SK-N-SH treated with all-trans-retinoic acid at 6 μM for 48 hours (cell line): Measurements from ENCODE around the gene FAM171A1.

Source experiments
- ATAC-seq: fragments of 200-7000 bp; cut with Tn5 transposase; 3 replicates; pipeline ENCODE4 v1.9.1; 2020; ENCODE audit warnings: mild to moderate bottlenecking, moderate library complexity
- ARNTL ChIP-seq: fragments of 450-650 bp; formaldehyde crosslinking; IDR thresholded peaks from 2 replicates; pipeline ENCODE4 v1.5.0; 2020; ENCODE audit warnings: low read depth, mild to moderate bottlenecking, moderate library complexity, borderline replicate concordance
- BACH2 ChIP-seq: fragments of 250-450 bp; sonication (Bioruptor Pico); IDR thresholded peaks from 2 replicates; pipeline ENCODE4 v1.9.0; 2021; ENCODE audit warnings: mild to moderate bottlenecking, borderline replicate concordance
- CSDC2 ChIP-seq: fragments of 250-450 bp; sonication (Bioruptor Pico); IDR thresholded peaks from 2 replicates; pipeline ENCODE4 v1.5.0; 2020; ENCODE audit warnings: mild to moderate bottlenecking, moderate library complexity
- CSRNP3 ChIP-seq: fragments of 250-450 bp; sonication (Bioruptor Pico); IDR thresholded peaks from 2 replicates; pipeline ENCODE4 v1.5.1; 2021; ENCODE audit warnings: mild to moderate bottlenecking, moderate library complexity
- ESRRG ChIP-seq: fragments of 250-450 bp; sonication (Bioruptor Pico); IDR thresholded peaks from 2 replicates; pipeline ENCODE4 v1.6.1; 2021; ENCODE audit warnings: mild to moderate bottlenecking
- GLIS3 ChIP-seq: fragments of 250-450 bp; sonication (Bioruptor Pico); IDR thresholded peaks from 2 replicates; pipeline ENCODE4 v1.5.0; 2020; ENCODE audit warnings: mild to moderate bottlenecking, moderate library complexity
- ISL1 ChIP-seq: fragments of 250-450 bp; sonication (Bioruptor Pico); IDR thresholded peaks from 2 replicates; pipeline ENCODE4 v2.1.2; 2022; ENCODE audit warnings: mild to moderate bottlenecking, moderate library complexity
- OSR1 ChIP-seq: fragments of 250-450 bp; sonication (Bioruptor Pico); IDR thresholded peaks from 2 replicates; pipeline ENCODE4 v1.8.0; 2022; ENCODE audit warnings: moderate library complexity, mild to moderate bottlenecking, inconsistent platforms
- PPARA ChIP-seq: fragments of 250-450 bp; sonication (Bioruptor Pico); IDR thresholded peaks from 2 replicates; pipeline ENCODE4 v1.5.0; 2020; ENCODE audit warnings: mild to moderate bottlenecking, borderline replicate concordance
- RARB ChIP-seq: fragments of 250-450 bp; sonication (Bioruptor Pico); IDR thresholded peaks from 2 replicates; pipeline ENCODE4 v1.8.0; 2021; ENCODE audit warnings: mild to moderate bottlenecking, moderate library complexity
- SNAI2 ChIP-seq: fragments of 250-450 bp; sonication (Bioruptor Pico); IDR thresholded peaks from 2 replicates; pipeline ENCODE4 v1.5.0; 2020; ENCODE audit warnings: mild to moderate bottlenecking, moderate library complexity
- TCF4 ChIP-seq: fragments of 250-450 bp; sonication (Bioruptor Pico); IDR thresholded peaks from 2 replicates; pipeline ENCODE4 v1.8.0; 2021; ENCODE audit warnings: mild to moderate bottlenecking, moderate library complexity, borderline replicate concordance
- TOX ChIP-seq: fragments of 250-450 bp; sonication (Bioruptor Pico); IDR thresholded peaks from 2 replicates; pipeline ENCODE4 v1.8.0; 2021; ENCODE audit warnings: mild to moderate bottlenecking, moderate library complexity, borderline replicate concordance
- ZC3H10 ChIP-seq: fragments of 250-450 bp; sonication (Bioruptor Pico); IDR thresholded peaks from 2 replicates; pipeline ENCODE4 v1.5.1; 2021; ENCODE audit warnings: mild to moderate bottlenecking, moderate library complexity
- ZFP3 ChIP-seq: fragments of 250-450 bp; sonication (Bioruptor Pico); IDR thresholded peaks from 2 replicates; pipeline ENCODE4 v1.5.0; 2020; ENCODE audit warnings: mild to moderate bottlenecking, moderate library complexity
- ZFP30 ChIP-seq: fragments of 450-650 bp; formaldehyde crosslinking; IDR thresholded peaks from 2 replicates; pipeline ENCODE4 v1.5.0; 2022; ENCODE audit warnings: mild to moderate bottlenecking, moderate library complexity
- ZNF70 ChIP-seq: fragments of 450-650 bp; formaldehyde crosslinking; IDR thresholded peaks from 2 replicates; pipeline ENCODE4 v1.5.0; 2020; ENCODE audit warnings: mild to moderate bottlenecking, moderate library complexity
- ZNF8 ChIP-seq: fragments of 450-650 bp; formaldehyde crosslinking; IDR thresholded peaks from 2 replicates; pipeline ENCODE4 v1.5.0; 2020; ENCODE audit warnings: mild to moderate bottlenecking, moderate library complexity
- TF ChIP-seq, protein P1 (sequence below): fragments of 250-450 bp; sonication (Bioruptor Pico); IDR thresholded peaks from 2 replicates; pipeline ENCODE4 v1.8.0; 2020; ENCODE audit warnings: mild to moderate bottlenecking, moderate library complexity, borderline replicate concordance
- TF ChIP-seq, protein P2 (sequence below): fragments of 250-450 bp; sonication (Bioruptor Pico); IDR thresholded peaks from 2 replicates; pipeline ENCODE4 v1.5.1; 2020; ENCODE audit warnings: low read depth, mild to moderate bottlenecking, moderate library complexity
- TF ChIP-seq, protein P3 (sequence below): fragments of 250-450 bp; sonication (Bioruptor Pico); IDR thresholded peaks from 2 replicates; pipeline ENCODE4 v1.8.0; 2021; ENCODE audit warnings: low read depth, mild to moderate bottlenecking, moderate library complexity, borderline replicate concordance

FAM171A1 gene

DNA sequence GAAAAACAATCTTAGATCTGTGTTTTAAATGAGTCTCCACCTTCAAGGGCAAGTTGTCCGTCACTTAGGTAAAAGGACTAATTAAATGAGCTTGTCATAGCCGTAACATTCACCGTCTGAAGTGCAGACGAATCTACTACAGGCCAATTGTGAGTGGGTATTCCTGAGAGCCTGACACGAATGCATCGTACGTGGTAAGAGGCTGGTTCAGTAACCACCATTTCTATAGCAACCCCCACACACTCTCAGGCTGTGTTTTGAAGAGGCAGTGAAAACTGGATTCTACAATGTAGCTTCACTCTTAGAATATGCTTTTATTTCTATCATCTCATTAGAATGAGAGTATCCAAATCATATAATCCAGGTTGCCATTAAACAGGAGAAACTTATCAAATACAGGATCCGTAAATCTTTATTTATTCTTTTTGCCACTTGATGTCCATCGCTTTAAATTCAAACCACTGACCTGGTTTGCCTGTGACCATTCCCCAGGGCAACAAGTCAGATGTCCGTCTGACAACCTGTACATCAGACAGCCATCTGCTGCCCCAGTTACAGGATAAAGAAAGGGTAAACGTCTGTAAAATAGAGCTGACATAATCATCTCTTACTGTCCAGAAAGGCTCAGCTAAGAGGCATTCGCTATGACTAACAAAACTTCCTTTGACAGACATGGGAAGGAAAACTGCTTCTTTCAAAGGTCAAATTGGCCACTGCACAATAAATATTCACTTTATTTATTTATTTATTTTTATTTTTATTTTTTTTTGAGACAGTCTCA lies 132.3 kb downstream of the FAM171A1 start:
- TF ChIP-seq TCF4 (CRISPR knock-in tag): no peak
- TF ChIP-seq ZNF8 (CRISPR knock-in tag): no peak
- TF ChIP-seq CSRNP3 (CRISPR knock-in tag): no peak
- TF ChIP-seq ZFP30 (CRISPR knock-in tag): no peak
- no peak for TF ChIP-seq ISL1 (CRISPR knock-in tag)
- TF ChIP-seq ZC3H10 (CRISPR knock-in tag): no peak
- TF ChIP-seq PPARA: no peak
- TF ChIP-seq BACH2 (CRISPR knock-in tag): no peak
- no peak for TF ChIP-seq SNAI2 (CRISPR knock-in tag)
- no peak for TF ChIP-seq TOX (CRISPR knock-in tag)

DNA sequence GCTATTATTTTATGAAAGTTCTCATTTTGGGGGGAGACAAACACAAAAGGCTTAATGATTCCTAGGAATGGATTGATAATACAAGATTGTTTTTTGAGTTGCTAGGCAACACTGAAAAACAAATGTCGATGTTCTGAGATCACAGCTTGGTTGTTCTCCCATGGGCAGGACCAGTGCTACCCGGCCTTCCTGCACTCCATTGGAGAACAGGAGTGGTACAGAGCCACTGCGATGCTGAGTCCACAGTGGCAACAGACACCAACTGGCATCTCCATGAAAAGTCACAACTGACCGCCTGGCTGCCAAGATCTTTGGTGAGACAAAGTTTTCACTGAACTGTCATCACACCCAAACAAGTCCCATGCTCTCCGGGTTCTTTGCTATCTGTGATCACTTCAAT lies 133.7 kb downstream of the FAM171A1 start:
- TF ChIP-seq ZNF8 (CRISPR knock-in tag) (no peak), OSR1 (CRISPR knock-in tag) (no peak), CSDC2 (no peak), ARNTL (CRISPR knock-in tag) (no peak), ZNF70 (CRISPR knock-in tag) (no peak), ESRRG (CRISPR knock-in tag) (no peak), TCF4 (CRISPR knock-in tag) (no peak), BACH2 (CRISPR knock-in tag) (no peak), RARB (CRISPR knock-in tag) (no peak), ZFP3 (CRISPR knock-in tag) (no peak), ISL1 (CRISPR knock-in tag) (no peak), GLIS3 (CRISPR knock-in tag) (no peak), SNAI2 (CRISPR knock-in tag) (no peak), PPARA (no peak), ZFP30 (CRISPR knock-in tag) (no peak)
- TF ChIP-seq, protein P1, sequence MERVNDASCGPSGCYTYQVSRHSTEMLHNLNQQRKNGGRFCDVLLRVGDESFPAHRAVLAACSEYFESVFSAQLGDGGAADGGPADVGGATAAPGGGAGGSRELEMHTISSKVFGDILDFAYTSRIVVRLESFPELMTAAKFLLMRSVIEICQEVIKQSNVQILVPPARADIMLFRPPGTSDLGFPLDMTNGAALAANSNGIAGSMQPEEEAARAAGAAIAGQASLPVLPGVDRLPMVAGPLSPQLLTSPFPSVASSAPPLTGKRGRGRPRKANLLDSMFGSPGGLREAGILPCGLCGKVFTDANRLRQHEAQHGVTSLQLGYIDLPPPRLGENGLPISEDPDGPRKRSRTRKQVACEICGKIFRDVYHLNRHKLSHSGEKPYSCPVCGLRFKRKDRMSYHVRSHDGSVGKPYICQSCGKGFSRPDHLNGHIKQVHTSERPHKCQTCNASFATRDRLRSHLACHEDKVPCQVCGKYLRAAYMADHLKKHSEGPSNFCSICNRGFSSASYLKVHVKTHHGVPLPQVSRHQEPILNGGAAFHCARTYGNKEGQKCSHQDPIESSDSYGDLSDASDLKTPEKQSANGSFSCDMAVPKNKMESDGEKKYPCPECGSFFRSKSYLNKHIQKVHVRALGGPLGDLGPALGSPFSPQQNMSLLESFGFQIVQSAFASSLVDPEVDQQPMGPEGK (CRISPR knock-in tag): no peak
- TF ChIP-seq, protein P2, sequence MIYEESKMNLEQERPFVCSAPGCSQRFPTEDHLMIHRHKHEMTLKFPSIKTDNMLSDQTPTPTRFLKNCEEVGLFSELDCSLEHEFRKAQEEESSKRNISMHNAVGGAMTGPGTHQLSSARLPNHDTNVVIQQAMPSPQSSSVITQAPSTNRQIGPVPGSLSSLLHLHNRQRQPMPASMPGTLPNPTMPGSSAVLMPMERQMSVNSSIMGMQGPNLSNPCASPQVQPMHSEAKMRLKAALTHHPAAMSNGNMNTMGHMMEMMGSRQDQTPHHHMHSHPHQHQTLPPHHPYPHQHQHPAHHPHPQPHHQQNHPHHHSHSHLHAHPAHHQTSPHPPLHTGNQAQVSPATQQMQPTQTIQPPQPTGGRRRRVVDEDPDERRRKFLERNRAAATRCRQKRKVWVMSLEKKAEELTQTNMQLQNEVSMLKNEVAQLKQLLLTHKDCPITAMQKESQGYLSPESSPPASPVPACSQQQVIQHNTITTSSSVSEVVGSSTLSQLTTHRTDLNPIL: no peak
- TF ChIP-seq, all 23 proteins: peak for 0
- peak; percentile 54; the same call in 2 of the 3 replicates for ATAC-seq

More for the DNA sequence above, 132.3 kb downstream of the FAM171A1 start:
- no peak; the same call in 2 of the 3 replicates for ATAC-seq

DNA sequence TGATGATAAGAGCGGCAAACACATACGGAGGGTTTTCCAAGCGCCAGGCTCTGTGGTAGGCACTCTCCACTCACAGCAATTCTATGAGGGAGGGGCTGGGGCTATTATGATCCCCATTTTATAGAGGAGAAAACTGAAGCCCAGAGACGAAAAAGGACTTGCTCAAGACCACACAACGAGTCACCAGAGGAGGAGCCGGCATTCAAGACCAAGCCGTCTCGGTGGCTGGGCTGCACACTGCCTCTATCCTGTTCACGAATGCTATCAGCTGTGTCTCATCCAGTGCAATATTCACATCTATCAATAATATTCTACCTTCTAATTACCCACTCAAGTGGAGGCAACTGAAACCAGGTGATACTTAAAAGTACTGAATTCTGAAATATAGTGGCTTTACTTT lies 134.7 kb downstream of the FAM171A1 start:
- no peak for ATAC-seq
- TF ChIP-seq CSRNP3 (CRISPR knock-in tag) (no peak), ARNTL (CRISPR knock-in tag) (no peak), ZFP30 (CRISPR knock-in tag) (no peak), ZNF70 (CRISPR knock-in tag) (no peak), CSDC2 (no peak)
- TF ChIP-seq, protein P3, sequence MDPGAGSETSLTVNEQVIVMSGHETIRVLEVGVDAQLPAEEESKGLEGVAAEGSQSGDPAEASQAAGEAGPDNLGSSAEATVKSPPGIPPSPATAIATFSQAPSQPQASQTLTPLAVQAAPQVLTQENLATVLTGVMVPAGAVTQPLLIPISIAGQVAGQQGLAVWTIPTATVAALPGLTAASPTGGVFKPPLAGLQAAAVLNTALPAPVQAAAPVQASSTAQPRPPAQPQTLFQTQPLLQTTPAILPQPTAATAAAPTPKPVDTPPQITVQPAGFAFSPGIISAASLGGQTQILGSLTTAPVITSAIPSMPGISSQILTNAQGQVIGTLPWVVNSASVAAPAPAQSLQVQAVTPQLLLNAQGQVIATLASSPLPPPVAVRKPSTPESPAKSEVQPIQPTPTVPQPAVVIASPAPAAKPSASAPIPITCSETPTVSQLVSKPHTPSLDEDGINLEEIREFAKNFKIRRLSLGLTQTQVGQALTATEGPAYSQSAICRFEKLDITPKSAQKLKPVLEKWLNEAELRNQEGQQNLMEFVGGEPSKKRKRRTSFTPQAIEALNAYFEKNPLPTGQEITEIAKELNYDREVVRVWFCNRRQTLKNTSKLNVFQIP (CRISPR knock-in tag): no peak
